AG04450 (cell line): ENCODE data around the gene FAM83G. TPM values are rescaled to one million over a fixed set of nuclear protein-coding genes. Genes with fewer than 3 reads are reported as not detected.

Experiments used
- CTCF ChIA-PET: fragments of 300-600, 350-600 bp; formaldehyde crosslinking; extraction: SDS; loops from one replicate; lab custom pipeline; 2022; ENCODE audit warnings: antibody characterized with exemption, inconsistent platforms; lab: Charles Lee
- POLR2A ChIA-PET: fragments of 350-600 bp; formaldehyde crosslinking; extraction: SDS; loops from one replicate; lab custom pipeline; 2021; ENCODE audit warnings: antibody characterized with exemption, inconsistent platforms; lab: Yijun Ruan, JAX
- DNase-seq: peaks from one replicate; pipeline ENCODE4 v3.0.0-alpha.2; 2011; ENCODE audit warnings: low read depth, low spot score
- H3K27ac ChIP-seq: one replicate; pipeline ENCODE4 v1.5.1; 2012; ENCODE audit warnings: low read depth, low read length, control low read depth
- H3K27me3 ChIP-seq: one replicate; pipeline ENCODE4 v1.6.0; 2012; ENCODE audit warnings: low read length; ENCODE audit not compliant: control insufficient read depth, insufficient read depth
- H3K4me3 ChIP-seq: 2 replicates; pipeline ENCODE4 v1.5.1; 2011; ENCODE audit warnings: mild to moderate bottlenecking, low read depth, low read length, control low read depth
- H3K9me3 ChIP-seq: 2 replicates; pipeline ENCODE4 v1.5.1; 2012; ENCODE audit warnings: low read length; ENCODE audit not compliant: control insufficient read depth, insufficient read depth
- polyA plus RNA-seq: library from polyadenylated mRNA; depleted of rRNA; stranded (reverse); fragments of >200 nt; gene quantifications from 2 replicates; pipeline ENCODE4 v1.2.3, GENCODE V29; 2011
- TF ChIP-seq, protein P1 (sequence below): IDR thresholded peaks from 2 replicates; pipeline ENCODE4 v1.5.1; 2011; ENCODE audit warnings: low read depth, low read length, control low read depth, inconsistent platforms

The FAM83G gene
- polyA plus RNA-seq, 1 experiment: 4.8 TPM

DNA sequence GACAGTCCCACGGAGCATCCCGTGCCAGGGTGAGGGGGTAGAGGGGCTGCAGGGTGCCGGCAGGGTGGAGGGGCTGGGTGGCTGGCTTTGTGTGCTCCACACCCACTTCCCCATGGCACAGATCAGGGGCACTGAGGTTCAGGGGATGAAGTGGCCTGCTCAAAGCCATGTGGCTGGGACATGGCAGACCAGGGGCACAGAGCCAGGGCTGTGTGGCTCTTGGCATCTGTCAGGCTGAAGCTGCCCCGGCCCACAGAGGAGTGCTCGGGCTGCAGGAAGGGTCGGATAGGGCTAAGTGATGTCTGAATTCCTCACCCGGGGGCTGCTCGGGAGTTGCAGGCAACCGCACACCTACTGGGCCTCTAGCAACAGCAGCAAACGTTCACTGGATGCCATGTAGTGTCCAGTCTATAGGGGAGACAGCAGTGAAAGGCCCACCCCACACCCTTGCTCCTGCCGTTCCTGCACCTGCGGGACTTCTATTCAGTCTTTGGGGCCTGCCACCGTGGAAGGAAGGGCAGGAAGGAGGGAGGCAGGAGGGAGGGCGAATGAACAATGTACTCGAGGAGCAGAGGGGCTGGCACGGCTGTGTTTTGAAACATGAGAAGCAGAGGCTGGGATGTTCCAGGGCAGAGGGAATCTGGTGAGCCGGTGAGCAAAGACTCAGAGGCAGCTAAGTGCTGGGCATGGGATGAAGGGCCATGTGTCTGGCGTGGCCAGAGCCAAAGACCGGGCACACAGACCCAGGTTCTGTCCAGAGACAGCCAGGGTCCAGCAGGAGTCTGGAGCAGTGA, 37.5 kb downstream of the FAM83G start:
- POLR2A ChIA-PET: no interaction called here
- no peaks in the 10 kb centered on the region; the same call in 1 of the 2 replicates for H3K9me3 ChIP-seq
- no peak for DNase-seq
- no peak overlapping the region for H3K4me3 ChIP-seq
- CTCF ChIA-PET: interaction anchor here (0.5 kb wide), 2 partner anchors 73 to 161 kb away, joined by 3 to 5 read pairs; no protein-coding TSS in a partner anchor
- no peak overlapping the region for H3K27ac ChIP-seq
- no peaks in the 10 kb centered on the region for H3K27me3 ChIP-seq
- TF ChIP-seq, protein P1, sequence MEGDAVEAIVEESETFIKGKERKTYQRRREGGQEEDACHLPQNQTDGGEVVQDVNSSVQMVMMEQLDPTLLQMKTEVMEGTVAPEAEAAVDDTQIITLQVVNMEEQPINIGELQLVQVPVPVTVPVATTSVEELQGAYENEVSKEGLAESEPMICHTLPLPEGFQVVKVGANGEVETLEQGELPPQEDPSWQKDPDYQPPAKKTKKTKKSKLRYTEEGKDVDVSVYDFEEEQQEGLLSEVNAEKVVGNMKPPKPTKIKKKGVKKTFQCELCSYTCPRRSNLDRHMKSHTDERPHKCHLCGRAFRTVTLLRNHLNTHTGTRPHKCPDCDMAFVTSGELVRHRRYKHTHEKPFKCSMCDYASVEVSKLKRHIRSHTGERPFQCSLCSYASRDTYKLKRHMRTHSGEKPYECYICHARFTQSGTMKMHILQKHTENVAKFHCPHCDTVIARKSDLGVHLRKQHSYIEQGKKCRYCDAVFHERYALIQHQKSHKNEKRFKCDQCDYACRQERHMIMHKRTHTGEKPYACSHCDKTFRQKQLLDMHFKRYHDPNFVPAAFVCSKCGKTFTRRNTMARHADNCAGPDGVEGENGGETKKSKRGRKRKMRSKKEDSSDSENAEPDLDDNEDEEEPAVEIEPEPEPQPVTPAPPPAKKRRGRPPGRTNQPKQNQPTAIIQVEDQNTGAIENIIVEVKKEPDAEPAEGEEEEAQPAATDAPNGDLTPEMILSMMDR: no peak

DNA sequence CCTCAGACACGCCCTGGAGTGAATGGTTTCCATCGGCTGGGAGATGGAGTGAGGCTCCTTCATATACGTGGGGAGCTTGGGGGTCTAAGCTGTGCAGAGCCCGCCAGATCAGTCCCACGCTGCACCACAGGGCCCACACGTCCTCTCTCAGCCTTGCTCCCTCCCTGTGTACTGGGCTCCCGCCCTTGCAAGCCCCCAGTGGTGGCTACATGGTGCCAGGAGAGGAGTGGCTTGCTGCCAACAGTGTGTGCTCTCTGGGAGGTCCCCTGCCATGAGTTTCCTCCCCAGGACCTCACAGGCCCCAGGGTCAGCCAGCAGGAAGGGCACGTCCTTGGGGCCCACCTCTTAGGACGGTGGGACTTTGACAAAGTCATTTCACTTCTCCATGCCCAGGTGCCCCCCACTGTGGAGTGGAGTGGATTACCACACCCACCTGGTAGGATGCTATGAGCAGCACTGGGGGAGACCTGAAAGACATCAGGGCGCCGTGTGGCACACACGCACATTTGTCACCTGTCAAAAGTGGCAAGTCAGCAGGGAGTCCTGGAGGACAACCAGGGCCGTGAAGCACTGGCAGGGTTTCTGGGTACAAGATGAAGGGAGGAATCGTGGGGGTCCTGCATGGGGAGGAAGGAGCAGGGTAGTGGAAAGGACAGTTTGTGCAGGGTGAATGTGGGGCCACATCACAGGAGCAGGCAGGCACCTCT, 38.9 kb downstream of the FAM83G start:
- no peaks in the 10 kb centered on the region; the same call in 1 of the 2 replicates for H3K9me3 ChIP-seq
- CTCF ChIA-PET: no interaction called here
- TF ChIP-seq, protein P1: no peak
- H3K4me3 ChIP-seq: no peak overlapping the region
- no peak overlapping the region for H3K27ac ChIP-seq
- no peaks in the 10 kb centered on the region for H3K27me3 ChIP-seq
- POLR2A ChIA-PET: no interaction called here
- DNase-seq: no peak

DNA sequence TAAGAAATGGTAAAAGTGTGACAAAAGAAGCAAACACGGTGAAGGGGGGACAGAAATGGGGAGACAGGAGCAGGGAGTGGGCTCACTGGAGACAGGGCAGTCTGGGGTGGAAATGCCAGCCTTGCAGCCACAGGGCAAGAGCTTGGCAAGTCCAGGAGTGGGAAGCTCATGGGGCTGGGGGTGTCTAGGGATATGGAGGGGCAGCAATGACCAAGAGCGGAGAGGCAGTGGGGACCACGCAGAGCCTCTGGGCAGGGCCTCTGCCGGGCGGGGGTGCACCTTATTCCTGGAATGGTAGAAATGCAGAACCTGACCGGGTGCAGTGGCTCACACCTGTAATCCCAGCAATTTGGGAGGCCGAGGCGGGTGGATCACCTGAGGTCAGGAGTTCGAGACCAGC, 40.0 kb downstream of the FAM83G start:
- H3K9me3 ChIP-seq: no peaks in the 10 kb centered on the region; the same call in 1 of the 2 replicates
- TF ChIP-seq, protein P1: no peak
- no peak overlapping the region for H3K27ac ChIP-seq
- no peak for DNase-seq
- CTCF ChIA-PET: no interaction called here
- no peak overlapping the region for H3K4me3 ChIP-seq
- POLR2A ChIA-PET: interaction anchor here (0.6 kb wide), 1 partner anchor 837 kb away, joined by 5 read pairs; no protein-coding TSS in a partner anchor
- no peaks in the 10 kb centered on the region for H3K27me3 ChIP-seq

DNA sequence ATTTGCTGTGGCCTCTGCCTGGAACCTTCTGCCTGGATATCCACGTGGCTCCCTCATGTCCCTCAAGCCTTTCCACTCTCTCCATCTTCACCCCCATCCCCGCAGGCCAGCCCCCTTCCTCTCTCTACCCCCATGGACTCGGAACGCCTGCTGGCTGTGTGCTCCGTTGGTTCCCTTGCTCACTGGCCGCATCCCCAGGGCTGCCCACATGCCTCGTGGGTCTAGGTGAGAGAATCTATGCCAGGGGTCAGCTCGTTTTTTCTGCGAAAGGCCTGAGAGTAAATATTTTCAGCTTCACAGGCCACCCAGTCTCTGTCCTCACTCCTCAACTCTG, 40.6 kb downstream of the FAM83G start:
- TF ChIP-seq, protein P1: no peak
- Histone ChIP-seq H3K4me3 (no peak overlapping the region), H3K27me3 (no peaks in the 10 kb centered on the region), H3K9me3 (no peaks in the 10 kb centered on the region; the same call in 1 of the 2 replicates), H3K27ac (no peak overlapping the region)
- DNase-seq: no peak
- CTCF ChIA-PET: no interaction called here
- POLR2A ChIA-PET: no interaction called here
